ENCODE measurements around the gene USP36. TPM values are rescaled to one million over a fixed set of nuclear protein-coding genes. Genes with fewer than 3 reads are reported as not detected.

Gene USP36
- total RNA-seq, 1 donor from 2014 or later = 36.4 TPM

DNA sequence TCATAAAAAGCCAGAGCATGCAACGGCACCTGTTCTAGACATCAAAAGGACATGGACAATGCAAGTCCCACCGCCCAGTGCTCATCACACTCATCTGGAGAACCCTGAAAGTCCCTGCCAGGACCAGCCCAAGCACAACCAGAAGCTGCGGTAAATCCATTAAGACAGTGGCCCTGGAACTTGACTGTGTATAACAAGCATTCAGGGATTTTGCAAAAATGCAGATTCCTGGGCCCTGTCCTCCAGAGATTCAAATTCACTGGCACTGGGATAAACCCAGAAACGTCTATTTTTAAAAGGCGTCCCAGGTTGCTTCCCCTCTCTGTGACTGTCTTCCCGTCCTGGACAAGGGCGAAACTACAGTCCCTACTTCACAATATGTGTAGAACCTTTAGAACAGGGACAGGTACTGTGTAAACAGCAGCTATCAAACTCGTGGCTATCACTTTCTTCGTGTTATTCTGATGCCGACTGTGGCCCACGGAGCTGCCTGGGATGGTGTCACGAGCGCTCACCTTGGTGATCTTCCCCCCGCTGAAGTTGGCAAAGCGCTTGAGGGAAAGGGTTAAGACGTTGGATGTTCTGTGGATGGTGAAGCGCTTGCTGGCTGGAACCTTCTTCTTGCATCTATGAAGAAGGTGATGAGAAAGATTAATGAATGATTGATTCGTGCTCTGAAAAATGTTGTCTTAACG, 22.3 kb downstream of the USP36 start:
- no peak overlapping the region for H3K4me3 ChIP-seq (ENCODE audit: low read depth, low read length)
- DNase-seq (ENCODE audit: low read depth) = no peak
- TF ChIP-seq, protein P1, sequence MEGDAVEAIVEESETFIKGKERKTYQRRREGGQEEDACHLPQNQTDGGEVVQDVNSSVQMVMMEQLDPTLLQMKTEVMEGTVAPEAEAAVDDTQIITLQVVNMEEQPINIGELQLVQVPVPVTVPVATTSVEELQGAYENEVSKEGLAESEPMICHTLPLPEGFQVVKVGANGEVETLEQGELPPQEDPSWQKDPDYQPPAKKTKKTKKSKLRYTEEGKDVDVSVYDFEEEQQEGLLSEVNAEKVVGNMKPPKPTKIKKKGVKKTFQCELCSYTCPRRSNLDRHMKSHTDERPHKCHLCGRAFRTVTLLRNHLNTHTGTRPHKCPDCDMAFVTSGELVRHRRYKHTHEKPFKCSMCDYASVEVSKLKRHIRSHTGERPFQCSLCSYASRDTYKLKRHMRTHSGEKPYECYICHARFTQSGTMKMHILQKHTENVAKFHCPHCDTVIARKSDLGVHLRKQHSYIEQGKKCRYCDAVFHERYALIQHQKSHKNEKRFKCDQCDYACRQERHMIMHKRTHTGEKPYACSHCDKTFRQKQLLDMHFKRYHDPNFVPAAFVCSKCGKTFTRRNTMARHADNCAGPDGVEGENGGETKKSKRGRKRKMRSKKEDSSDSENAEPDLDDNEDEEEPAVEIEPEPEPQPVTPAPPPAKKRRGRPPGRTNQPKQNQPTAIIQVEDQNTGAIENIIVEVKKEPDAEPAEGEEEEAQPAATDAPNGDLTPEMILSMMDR (conservative IDR thresholded peaks at IDR 0.05; ENCODE audit: low read depth, low read length) = no peak

DNA sequence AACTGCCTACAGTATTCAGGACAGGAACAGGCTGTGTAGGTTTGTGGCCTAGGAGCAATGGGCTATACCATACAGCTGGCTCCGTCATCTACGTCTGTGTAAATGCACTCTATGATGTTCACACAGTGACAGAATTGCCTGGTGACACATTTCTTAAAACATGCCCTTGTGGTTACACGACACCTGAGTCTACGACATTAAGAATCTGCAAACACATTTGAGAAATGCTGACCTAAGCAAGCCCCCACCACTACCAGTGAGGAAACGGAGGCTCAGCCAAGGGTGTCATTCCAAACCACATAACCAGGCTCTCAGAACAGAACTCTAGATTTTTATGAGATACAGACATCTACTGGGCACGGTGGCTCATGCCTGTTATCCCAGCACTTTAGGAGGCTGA, 23.5 kb downstream of the USP36 start:
- no peak overlapping the region for H3K4me3 ChIP-seq (ENCODE audit: low read depth, low read length)
- DNase-seq (ENCODE audit: low read depth) = no peak
- TF ChIP-seq, protein P1 (conservative IDR thresholded peaks at IDR 0.05; ENCODE audit: low read depth, low read length) = no peak

DNA sequence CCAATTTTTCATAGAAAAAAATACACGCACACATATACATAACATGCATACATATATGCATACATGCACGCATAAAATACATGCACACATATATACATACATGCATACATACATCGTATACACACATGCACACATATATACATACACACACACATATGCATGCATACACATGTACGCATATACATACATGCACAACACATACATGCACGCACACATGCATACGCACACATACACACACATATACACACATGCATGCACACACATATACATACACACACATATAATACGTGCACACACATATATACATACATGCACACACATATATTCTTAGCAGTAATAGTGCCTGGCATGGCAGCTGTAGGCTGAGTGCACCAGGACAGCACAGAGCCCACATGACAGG, 24.9 kb downstream of the USP36 start:
- TF ChIP-seq, protein P1 (conservative IDR thresholded peaks at IDR 0.05; ENCODE audit: low read depth, low read length) = no peak
- no peak overlapping the region for H3K4me3 ChIP-seq (ENCODE audit: low read depth, low read length)
- no peak for DNase-seq (ENCODE audit: low read depth)

DNA sequence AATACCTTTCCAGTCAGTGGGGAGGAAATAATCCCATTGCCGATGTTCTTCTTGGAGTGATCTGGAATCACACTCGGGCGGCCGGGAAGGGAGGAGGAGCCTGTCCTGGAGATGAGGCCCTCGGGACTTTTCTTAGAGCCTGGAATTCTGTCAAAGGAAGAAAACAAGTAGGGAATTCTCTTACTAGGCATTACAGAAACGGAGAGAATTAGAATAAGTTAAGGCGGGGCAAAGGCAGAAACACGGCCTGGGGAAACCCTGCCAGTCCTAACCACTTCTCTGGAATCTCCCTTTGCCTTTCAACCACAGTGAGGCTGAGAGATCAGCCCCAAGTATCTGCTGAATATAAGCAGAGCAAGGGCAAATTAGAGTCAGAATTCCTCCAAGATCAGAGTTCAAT, 27.8 kb downstream of the USP36 start:
- H3K4me3 ChIP-seq (ENCODE audit: low read depth, low read length) = no peak overlapping the region
- TF ChIP-seq, protein P1 (conservative IDR thresholded peaks at IDR 0.05; ENCODE audit: low read depth, low read length) = no peak
- no peak for DNase-seq (ENCODE audit: low read depth)

DNA sequence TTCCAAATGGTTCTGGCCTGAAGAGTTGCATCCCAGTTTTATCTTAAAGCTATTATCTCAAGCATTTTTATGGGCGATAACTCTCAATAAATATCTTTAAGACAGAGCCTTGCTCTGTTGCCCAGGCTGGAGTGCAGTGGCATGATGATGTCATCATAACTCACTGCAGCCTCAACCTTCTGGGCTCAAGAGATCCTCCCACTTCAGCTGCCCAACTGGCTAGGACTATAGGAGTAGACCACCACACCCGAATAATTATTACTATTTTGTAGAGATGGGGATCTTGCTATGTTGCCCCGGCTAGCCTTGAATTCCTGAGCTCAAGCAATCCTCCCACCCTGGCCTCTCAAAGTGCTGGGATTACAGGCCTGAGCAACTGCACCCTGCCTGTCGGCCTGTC, 32.5 kb downstream of the USP36 start:
- no peak for DNase-seq (ENCODE audit: low read depth)
- H3K4me3 ChIP-seq (ENCODE audit: low read depth, low read length) = no peak overlapping the region
- TF ChIP-seq, protein P1 (conservative IDR thresholded peaks at IDR 0.05; ENCODE audit: low read depth, low read length) = no peak

DNA sequence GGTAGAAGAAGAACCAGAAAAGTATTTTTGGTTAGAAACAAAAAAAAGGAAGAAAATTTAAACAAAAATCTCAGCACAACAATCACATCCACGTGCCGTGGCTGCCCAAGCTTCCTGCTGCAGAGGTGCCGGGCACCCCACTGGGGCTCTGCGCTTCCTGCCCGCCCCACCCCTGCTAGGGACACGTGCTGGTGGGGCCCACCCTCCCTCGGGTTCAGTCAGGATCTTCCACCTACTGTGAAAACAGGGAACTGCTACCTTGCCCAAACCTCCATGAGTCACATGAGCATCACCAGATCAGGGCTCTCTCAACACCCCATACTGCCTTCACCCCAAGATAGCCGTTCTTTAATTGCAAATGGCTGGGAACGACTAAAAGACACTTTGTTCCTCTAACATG, 34.2 kb downstream of the USP36 start:
- TF ChIP-seq, protein P1 (conservative IDR thresholded peaks at IDR 0.05; ENCODE audit: low read depth, low read length) = no peak
- no peak for DNase-seq (ENCODE audit: low read depth)

DNA sequence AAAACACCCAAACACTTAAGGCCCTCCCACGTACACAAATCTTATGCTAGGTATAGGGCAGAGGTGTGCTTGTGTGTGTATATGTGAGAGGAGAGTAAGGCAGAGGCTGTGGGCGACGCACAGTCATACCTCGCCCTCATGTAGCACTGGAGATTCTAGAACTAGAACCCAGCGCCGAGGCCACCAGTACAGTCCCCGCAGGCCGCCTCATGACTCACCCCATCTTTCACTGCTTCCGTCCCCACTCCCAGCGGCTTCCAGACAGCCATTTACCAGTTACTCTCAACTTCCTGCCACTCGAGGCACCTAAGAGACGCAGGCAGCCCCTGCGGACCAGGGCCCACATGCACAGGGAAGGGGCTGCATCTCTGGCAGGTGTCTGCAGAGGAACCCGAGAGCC, 35.3 kb downstream of the USP36 start:
- no peak for DNase-seq (ENCODE audit: low read depth)
- H3K4me3 ChIP-seq (ENCODE audit: low read depth, low read length) = no peak overlapping the region
- TF ChIP-seq, protein P1 (conservative IDR thresholded peaks at IDR 0.05; ENCODE audit: low read depth, low read length) = no peak

More for the DNA sequence above, 34.2 kb downstream of the USP36 start:
- H3K4me3 ChIP-seq (ENCODE audit: low read depth, low read length) = no peak overlapping the region

Data from epithelial cell of proximal tubule (primary cell).